Gastroesophageal sphincter (tissue), 4 donors: ENCODE results near the gene HAUS6. TPM values are rescaled to one million over a fixed set of nuclear protein-coding genes. Genes with fewer than 3 reads are reported as not detected.
A peak's percentile ranks its signal among the peaks of the same experiment; 100 is the strongest.
"Not testable (repeated sequence)": the region's sequence is repeated elsewhere in the genome, so short reads cannot be mapped to it uniquely, and the experiment has no call there.

ENCODE experiments used
- ATAC-seq: fragments of 150-250 bp; one replicate; pipeline ENCODE4 v1.9.1; 2016; ENCODE audit warnings: mild to moderate bottlenecking, moderate library complexity
- H3K27ac ChIP-seq, 4 donors: fragments of 200-600 bp; sonication (generic) in 3 of 4; 1 replicate in 3 of 4; 2 replicates in 1 of 4; pipeline ENCODE4 v1.5.1; 2016 to 2019
- H3K27me3 ChIP-seq: fragments of 200-600 bp; sonication (generic); one replicate; pipeline ENCODE4 v1.5.1; 2019
- H3K36me3 ChIP-seq, 2 donors: fragments of 200-600 bp; sonication (generic); one replicate each; pipeline ENCODE4 v1.5.1; 2019; ENCODE audit warnings: control low read depth in 1 of 2
- H3K4me1 ChIP-seq, 3 donors: fragments of 200-600 bp; sonication (generic); 1 replicate in 2 of 3; 2 replicates in 1 of 3; pipeline ENCODE4 v1.5.1; 2016 to 2019; ENCODE audit warnings: control low read depth in 2 of 3
- H3K4me3 ChIP-seq, 2 donors: fragments of 200-600 bp; sonication (generic); one replicate each; pipeline ENCODE4 v1.5.1; 2019; ENCODE audit warnings: mild to moderate bottlenecking in 1 of 2, moderate library complexity in 1 of 2
- H3K9me3 ChIP-seq, 3 donors: fragments of 200-600 bp; sonication (generic); one replicate each; pipeline ENCODE4 v1.5.1; 2017 to 2019; ENCODE audit warnings: control low read depth in 2 of 3
- CTCF ChIP-seq, 4 experiments: fragments of 200-600 bp in 2 of 4; fragments of 450-650 bp in 2 of 4; sonication (generic) in 1 of 4; IDR thresholded peaks; one replicate each; pipeline ENCODE4 v1.5.1; 2017 to 2019; ENCODE audit warnings: antibody characterized with exemption in 4 of 4, mild to moderate bottlenecking in 2 of 4, moderate library complexity in 2 of 4
- EP300 ChIP-seq: sonication (generic); formaldehyde crosslinking; IDR thresholded peaks from one replicate; pipeline ENCODE4 v1.6.1; 2017; ENCODE audit warnings: antibody characterized with exemption, mild to moderate bottlenecking
- POLR2A ChIP-seq, 2 donors: fragments of 450-650 bp; IDR thresholded peaks; one replicate each; pipeline ENCODE4 v1.6.1; 2017; ENCODE audit warnings: antibody characterized with exemption in 2 of 2, mild to moderate bottlenecking in 2 of 2, moderate library complexity in 1 of 2
- POLR2AphosphoS5 ChIP-seq: sonication (generic); formaldehyde crosslinking; IDR thresholded peaks from one replicate; pipeline ENCODE4 v1.6.1; 2017; ENCODE audit warnings: antibody characterized with exemption
- WGBS, 2 donors: methylation state at CpG; one replicate each; pipeline ENCODE4 v1.1.5; 2018; ENCODE audit warnings: low coverage in 1 of 2; 5-methylcytosine and 5-hydroxymethylcytosine counted together
- total RNA-seq, 4 donors: library from RNA; depleted of rRNA; stranded (reverse); fragments of >200 nt; gene quantifications; one replicate each; pipeline ENCODE4 v1.1.0, GENCODE V29; 2016

Gene HAUS6
- total RNA-seq, 4 donors from 2014 or later = 7.3 to 16.5 (median 9.8) TPM

- Histone ChIP-seq H3K9me3 (no peaks in the 10 kb centered on the region), H3K27ac (no peak overlapping the region), H3K27me3 (no peaks in the 10 kb centered on the region), H3K4me3 (peak overlapping the region in 1 of 2 donors; percentile 81), H3K4me1 (peaks cover 0 to 22% (median 10%) of the 10 kb centered on the region in 3 donors), H3K36me3 (peaks cover 0 to 13% of the 10 kb centered on the region in 2 donors)
- WGBS, 2 donors = 55 to 100% methylated on average over 2 of the region's 8 CpGs
- no peak for TF ChIP-seq EP300
- TF ChIP-seq POLR2A (IDR thresholded peaks at IDR 0.05) = no peak
- no peak for TF ChIP-seq POLR2AphosphoS5
- no peak for TF ChIP-seq CTCF (IDR thresholded peaks at IDR 0.05)
- no peak for ATAC-seq
Measured at GRCh38 chr9:19101203-19101602, 1.5 kb downstream of the HAUS6 start.

GRCh38 chr9:19097431-19097830 lies 5.3 kb downstream of the HAUS6 start:
- not testable (repeated sequence) for H3K27me3 ChIP-seq, H3K9me3 ChIP-seq, ATAC-seq, H3K27ac ChIP-seq, H3K4me3 ChIP-seq
- Histone ChIP-seq H3K36me3 (peaks cover 0 to 45% of the 10 kb centered on the region in 2 donors), H3K4me1 (peaks cover 0 to 22% (median 10%) of the 10 kb centered on the region in 3 donors)

GRCh38 chr9:19087106-19088000 lies 15.4 kb downstream of the HAUS6 start:
- Histone ChIP-seq H3K9me3 (no peaks in the 10 kb centered on the region), H3K4me3 (no peak overlapping the region), H3K4me1 (no peaks in the 10 kb centered on the region), H3K27ac (no peak overlapping the region), H3K27me3 (no peaks in the 10 kb centered on the region), H3K36me3 (peaks cover 0 to 97% of the 10 kb centered on the region in 2 donors)
- WGBS, 2 donors = 89 to 90% methylated on average over 5 to 6 of the region's 6 CpGs
- no peak for ATAC-seq
- TF ChIP-seq EP300 (no peak), POLR2AphosphoS5 (no peak), CTCF (IDR thresholded peaks at IDR 0.05) (no peak), POLR2A (IDR thresholded peaks at IDR 0.05) (no peak)

GRCh38 chr9:19085295-19085694 lies 17.4 kb downstream of the HAUS6 start:
- Histone ChIP-seq H3K4me1 (no peaks in the 10 kb centered on the region), H3K27me3 (no peaks in the 10 kb centered on the region), H3K4me3 (no peak overlapping the region), H3K9me3 (no peaks in the 10 kb centered on the region), H3K36me3 (peaks cover 0 to 97% of the 10 kb centered on the region in 2 donors), H3K27ac (no peak overlapping the region)
- ATAC-seq = no peak
- TF ChIP-seq EP300 (no peak), POLR2AphosphoS5 (no peak), POLR2A (IDR thresholded peaks at IDR 0.05) (no peak), CTCF (IDR thresholded peaks at IDR 0.05) (peak in 1 of 4 experiments; percentile 22)
- 49 to 67% methylated on average over 2 of the region's 2 CpGs for WGBS, 2 donors

GRCh38 chr9:19074836-19075235 lies 27.9 kb downstream of the HAUS6 start:
- Histone ChIP-seq H3K27me3 (no peaks in the 10 kb centered on the region), H3K9me3 (no peaks in the 10 kb centered on the region), H3K27ac (no peak overlapping the region), H3K4me3 (no peak overlapping the region), H3K4me1 (no peaks in the 10 kb centered on the region), H3K36me3 (peaks cover 0 to 96% of the 10 kb centered on the region in 2 donors)
- TF ChIP-seq CTCF (IDR thresholded peaks at IDR 0.05) (no peak), POLR2AphosphoS5 (no peak), EP300 (no peak), POLR2A (IDR thresholded peaks at IDR 0.05) (no peak)
- 57 to 64% methylated on average over 1 of the region's 1 CpG for WGBS, 2 donors
- ATAC-seq = no peak
